ENCODE results near the gene WDR18.
A peak's percentile ranks its signal among the peaks of the same experiment; 100 is the strongest.

Gene WDR18

DNA sequence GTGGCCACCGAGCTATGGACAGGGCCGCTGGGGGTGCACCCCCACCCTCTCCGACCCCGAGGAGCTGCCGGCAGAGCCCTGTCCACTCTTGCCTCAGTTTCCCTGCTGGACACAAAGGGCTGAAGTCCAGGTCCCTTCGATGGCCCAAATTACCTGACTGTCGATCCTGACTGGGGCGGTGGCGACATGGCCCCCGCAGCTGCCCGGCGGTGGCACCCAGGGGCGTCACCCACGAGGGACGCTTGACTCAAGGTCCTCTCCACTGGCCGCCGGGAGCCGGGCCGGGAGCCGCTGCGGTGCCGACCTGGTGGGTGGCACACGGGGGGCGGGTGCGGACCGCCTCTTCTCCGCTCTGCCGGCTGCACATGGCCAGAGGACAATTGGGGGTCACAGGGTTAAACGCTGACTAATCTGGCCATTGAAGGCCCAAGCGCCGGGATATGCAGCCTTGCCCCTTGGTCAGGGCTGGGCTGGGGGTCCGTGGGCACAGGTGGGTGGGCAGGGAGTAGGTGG lies 42.0 kb upstream of the WDR18 start:
- no peak overlapping the region for H3K27ac ChIP-seq (ENCODE audit: low read depth, low read length)
- H3K4me1 ChIP-seq (ENCODE audit: insufficient read depth, low read length), result no peaks in the 10 kb centered on the region
- H3K4me3 ChIP-seq (ENCODE audit: low read length), result no peak overlapping the region
- H3K27me3 ChIP-seq (ENCODE audit: insufficient read depth, low read length), result no peaks in the 10 kb centered on the region
- H3K9ac ChIP-seq (ENCODE audit: low read depth, low read length), result no peak overlapping the region
- WGBS, result 94% methylated on average over 32 of the region's 32 CpGs
- peaks cover 32% of the 10 kb centered on the region for H3K36me3 ChIP-seq (ENCODE audit: insufficient read depth, low read length)
- H3K9me3 ChIP-seq (ENCODE audit: insufficient read depth, low read depth, low read length), result no peaks in the 10 kb centered on the region

DNA sequence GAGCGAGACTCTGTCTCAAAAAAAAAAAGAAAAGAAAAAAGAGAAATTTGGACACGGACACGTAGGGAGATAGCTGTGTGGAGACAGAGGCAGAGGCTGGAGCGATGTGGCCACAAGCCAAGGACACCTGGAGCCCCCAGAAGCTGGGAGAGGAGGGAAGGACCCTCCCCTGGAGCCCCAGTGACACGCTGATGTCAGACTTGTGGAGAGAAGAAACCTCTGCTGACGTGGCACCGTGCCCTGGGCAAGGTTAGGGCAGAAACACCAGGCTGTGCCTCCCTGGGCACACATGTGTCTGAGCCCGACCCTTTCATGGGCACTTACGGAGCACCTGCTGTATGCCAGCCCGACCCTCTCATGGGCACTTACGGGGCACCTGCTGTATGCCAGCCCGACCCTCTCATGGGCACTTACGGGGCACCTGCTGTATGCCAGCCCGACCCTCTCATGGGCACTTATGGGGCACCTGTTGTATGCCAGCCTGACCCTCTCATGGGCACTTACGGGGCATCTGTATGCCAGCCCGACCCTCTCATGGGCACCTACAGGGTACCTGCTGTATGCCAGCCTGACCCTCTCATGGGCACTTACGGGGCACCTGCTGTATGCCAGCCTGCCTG lies 40.5 kb upstream of the WDR18 start:
- Histone ChIP-seq H3K4me1 (ENCODE audit: insufficient read depth, low read length) (no peaks in the 10 kb centered on the region), H3K27me3 (ENCODE audit: insufficient read depth, low read length) (no peaks in the 10 kb centered on the region), H3K9me3 (ENCODE audit: insufficient read depth, low read depth, low read length) (no peaks in the 10 kb centered on the region), H3K9ac (ENCODE audit: low read depth, low read length) (no peak overlapping the region), H3K4me3 (ENCODE audit: low read length) (no peak overlapping the region), H3K27ac (ENCODE audit: low read depth, low read length) (no peak overlapping the region), H3K36me3 (ENCODE audit: insufficient read depth, low read length) (peaks cover 34% of the 10 kb centered on the region)
- 95% methylated on average over 17 of the region's 17 CpGs for WGBS

DNA sequence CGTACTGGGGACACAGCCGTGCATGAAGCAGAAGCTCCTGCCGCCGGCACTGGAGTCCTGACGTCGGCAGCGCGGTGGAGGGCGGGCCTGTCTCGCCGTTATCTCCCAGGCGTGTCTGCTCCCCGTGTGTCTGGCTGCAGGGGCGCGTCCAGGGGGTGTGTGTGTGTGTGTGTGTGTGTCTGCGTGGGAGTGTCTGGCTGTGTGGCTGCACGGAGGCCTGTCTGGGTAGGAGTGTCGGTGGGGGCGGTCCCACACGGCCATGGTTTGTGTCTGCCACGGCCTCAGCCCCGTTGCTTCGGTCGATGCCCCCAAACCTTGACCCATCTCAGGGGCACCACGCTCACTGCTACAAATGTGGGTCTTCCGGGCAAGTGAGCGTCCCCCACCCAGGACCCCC lies 40.0 kb upstream of the WDR18 start:
- no peak overlapping the region for H3K27ac ChIP-seq (ENCODE audit: low read depth, low read length)
- H3K27me3 ChIP-seq (ENCODE audit: insufficient read depth, low read length), result no peaks in the 10 kb centered on the region
- H3K9me3 ChIP-seq (ENCODE audit: insufficient read depth, low read depth, low read length), result no peaks in the 10 kb centered on the region
- WGBS, result 97% methylated on average over 27 of the region's 27 CpGs
- peaks cover 34% of the 10 kb centered on the region for H3K36me3 ChIP-seq (ENCODE audit: insufficient read depth, low read length)
- H3K4me1 ChIP-seq (ENCODE audit: insufficient read depth, low read length), result no peaks in the 10 kb centered on the region
- no peak overlapping the region for H3K9ac ChIP-seq (ENCODE audit: low read depth, low read length)
- no peak overlapping the region for H3K4me3 ChIP-seq (ENCODE audit: low read length)

DNA sequence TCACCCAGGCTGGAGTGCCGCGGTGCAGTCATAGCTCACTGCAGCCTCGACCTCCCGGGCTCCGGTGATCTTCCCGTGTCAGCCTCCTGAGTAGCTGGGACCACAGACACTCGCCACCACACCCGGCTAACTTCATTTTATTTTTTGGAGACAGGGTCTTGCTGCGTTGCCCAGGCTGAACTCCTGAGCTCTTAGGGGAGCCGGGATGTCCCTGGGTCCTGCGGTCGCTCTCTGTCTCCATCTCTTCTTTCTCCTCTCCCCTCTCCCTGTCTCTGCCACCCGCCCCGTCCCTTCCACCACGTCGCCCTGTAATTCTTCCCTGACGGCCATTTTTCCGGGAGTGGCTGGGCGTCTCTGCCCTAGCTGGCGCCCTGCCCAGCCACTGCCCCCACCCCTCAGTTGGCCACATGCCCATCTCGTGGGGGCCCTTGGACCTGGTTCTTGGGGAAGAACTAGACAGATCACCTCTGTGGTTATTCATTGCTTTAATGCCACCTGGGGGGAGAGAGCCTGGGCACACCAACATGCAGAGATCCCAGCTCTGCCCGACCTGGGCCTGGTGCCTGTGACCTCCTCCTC lies 39.4 kb upstream of the WDR18 start:
- H3K27ac ChIP-seq (ENCODE audit: low read depth, low read length), result no peak overlapping the region
- H3K9me3 ChIP-seq (ENCODE audit: insufficient read depth, low read depth, low read length), result no peaks in the 10 kb centered on the region
- no peaks in the 10 kb centered on the region for H3K27me3 ChIP-seq (ENCODE audit: insufficient read depth, low read length)
- H3K36me3 ChIP-seq (ENCODE audit: insufficient read depth, low read length), result peaks cover 29% of the 10 kb centered on the region
- WGBS, result 92% methylated on average over 22 of the region's 22 CpGs
- H3K9ac ChIP-seq (ENCODE audit: low read depth, low read length), result no peak overlapping the region
- no peaks in the 10 kb centered on the region for H3K4me1 ChIP-seq (ENCODE audit: insufficient read depth, low read length)
- H3K4me3 ChIP-seq (ENCODE audit: low read length), result no peak overlapping the region

DNA sequence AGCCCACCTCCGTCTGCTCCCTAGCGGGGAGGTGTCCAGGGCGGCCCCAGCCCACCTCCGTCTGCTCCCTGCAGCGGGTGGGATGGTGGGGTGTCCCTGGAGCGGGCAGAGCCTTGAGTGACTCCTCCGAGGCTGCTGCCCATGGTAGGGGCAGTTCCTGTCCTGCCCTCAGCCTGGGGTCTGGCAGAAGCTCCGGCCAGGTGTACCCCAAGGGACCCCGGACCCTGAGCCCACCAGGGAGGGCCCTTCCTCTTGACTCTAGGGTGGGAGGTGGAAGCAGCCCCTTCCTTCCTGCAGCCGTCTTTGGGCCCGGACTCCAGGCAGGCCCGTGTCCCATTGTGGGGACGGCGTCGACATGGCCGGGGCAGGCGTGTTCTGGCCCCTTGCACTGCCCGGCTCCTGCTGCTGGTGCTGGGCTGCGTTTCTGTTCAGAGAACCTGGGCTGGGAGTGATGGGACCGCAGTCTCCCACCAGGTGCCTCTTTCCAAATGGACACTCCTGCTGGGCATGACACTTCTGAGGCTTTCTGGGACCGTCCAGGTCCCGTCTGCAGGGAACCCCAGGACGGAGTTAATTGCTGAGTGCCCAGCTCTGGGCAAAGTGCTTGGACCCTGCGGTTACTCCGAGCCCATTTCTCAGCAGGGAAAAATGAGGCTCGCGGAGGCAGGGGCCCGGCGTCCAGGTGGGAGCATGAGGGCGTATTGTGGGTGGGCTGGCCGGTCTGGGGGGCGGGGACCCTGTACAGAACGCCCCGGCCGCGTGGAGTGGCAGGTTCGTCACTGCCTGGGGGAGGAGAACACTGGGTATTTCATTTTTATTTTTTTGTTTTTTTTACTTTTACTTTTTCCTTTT lies 38.5 kb upstream of the WDR18 start:
- Histone ChIP-seq H3K36me3 (ENCODE audit: insufficient read depth, low read length) (peaks cover 25% of the 10 kb centered on the region), H3K4me1 (ENCODE audit: insufficient read depth, low read length) (no peaks in the 10 kb centered on the region), H3K9me3 (ENCODE audit: insufficient read depth, low read depth, low read length) (no peaks in the 10 kb centered on the region), H3K27ac (ENCODE audit: low read depth, low read length) (no peak overlapping the region), H3K27me3 (ENCODE audit: insufficient read depth, low read length) (no peaks in the 10 kb centered on the region), H3K9ac (ENCODE audit: low read depth, low read length) (no peak overlapping the region), H3K4me3 (ENCODE audit: low read length) (no peak overlapping the region)
- 93% methylated on average over 35 of the region's 37 CpGs for WGBS

DNA sequence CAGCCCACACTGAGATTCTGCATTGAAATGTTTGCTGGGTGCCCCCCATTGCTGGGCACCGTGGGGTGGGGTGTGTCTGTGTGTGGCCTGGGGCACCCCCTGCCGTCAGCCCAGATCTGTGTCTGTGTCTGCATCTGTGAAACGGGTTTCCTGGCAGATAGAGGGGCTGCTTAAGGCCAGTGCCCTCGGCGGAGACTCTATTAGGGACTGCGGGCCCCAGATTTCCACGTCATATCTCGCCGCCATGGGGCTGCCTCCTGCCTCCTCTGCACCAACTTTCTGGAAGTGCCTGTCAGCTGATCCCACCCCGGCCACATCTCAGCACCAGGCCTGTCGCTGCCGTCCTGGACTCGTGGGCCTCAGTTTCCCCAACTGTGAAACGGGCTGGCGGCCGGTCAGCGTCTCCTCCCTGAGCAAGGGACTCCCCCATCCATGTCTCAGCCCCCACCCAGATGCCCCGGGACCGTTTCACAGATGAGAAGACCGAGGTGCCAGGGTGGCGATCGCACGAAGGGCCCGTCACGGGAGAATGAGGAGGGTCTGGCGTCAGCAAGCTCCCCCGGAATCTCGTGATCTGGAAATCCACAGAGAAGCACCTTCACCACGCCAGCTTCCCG lies 36.9 kb upstream of the WDR18 start:
- Histone ChIP-seq H3K9ac (ENCODE audit: low read depth, low read length) (no peak overlapping the region), H3K27ac (ENCODE audit: low read depth, low read length) (no peak overlapping the region), H3K27me3 (ENCODE audit: insufficient read depth, low read length) (no peaks in the 10 kb centered on the region), H3K9me3 (ENCODE audit: insufficient read depth, low read depth, low read length) (no peaks in the 10 kb centered on the region), H3K4me1 (ENCODE audit: insufficient read depth, low read length) (0 out of 2 replicates have a peak, but pooled peaks cover under 1% of the 10 kb centered on the region), H3K4me3 (ENCODE audit: low read length) (no peak overlapping the region), H3K36me3 (ENCODE audit: insufficient read depth, low read length) (peaks cover 25% of the 10 kb centered on the region)
- 96% methylated on average over 30 of the region's 30 CpGs for WGBS

DNA sequence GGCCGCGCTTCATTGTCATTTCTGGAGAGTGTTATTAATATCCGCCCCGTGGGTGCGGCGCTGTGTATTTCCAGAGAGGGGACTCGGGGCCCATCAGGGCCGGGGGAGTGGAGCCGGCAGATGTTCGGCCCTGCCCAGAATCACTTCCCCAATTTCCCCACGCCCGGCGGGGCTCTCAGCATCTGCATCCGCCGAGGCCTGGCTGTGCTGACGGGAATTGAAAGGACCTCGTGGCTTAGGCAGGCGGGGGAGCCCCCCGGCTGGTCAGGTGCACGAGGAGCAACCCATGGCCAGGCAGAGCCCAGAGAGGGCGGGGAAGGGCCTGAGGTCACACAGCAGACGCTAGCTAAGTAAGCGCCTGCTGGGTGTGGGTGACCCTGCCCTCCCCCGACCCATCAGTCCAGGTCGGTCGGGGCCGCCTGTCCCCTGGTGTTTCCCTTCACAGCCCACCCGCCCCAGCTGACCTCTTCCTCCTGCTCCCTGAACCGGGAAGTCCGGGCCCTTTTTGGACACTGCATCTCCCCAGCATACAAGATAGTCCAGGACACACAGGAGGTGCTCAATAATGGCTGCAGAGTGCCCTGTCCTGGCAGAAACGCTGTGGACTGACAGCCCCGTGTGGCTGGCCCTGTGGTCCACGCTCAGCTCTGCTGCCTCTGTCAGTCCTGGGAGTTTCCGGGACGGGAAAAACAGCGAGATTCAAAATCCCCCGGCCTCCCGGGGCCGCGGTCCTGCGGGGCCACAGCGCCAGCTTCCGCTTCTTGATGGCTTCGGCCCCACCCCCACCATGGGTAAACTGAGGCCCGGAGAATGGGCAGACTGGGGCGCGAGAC lies 36.2 kb upstream of the WDR18 start:
- Histone ChIP-seq H3K27me3 (ENCODE audit: insufficient read depth, low read length) (no peaks in the 10 kb centered on the region), H3K9me3 (ENCODE audit: insufficient read depth, low read depth, low read length) (no peaks in the 10 kb centered on the region), H3K9ac (ENCODE audit: low read depth, low read length) (no peak overlapping the region), H3K36me3 (ENCODE audit: insufficient read depth, low read length) (peaks cover 20% of the 10 kb centered on the region), H3K4me3 (ENCODE audit: low read length) (no peak overlapping the region), H3K27ac (ENCODE audit: low read depth, low read length) (no peak overlapping the region), H3K4me1 (ENCODE audit: insufficient read depth, low read length) (peaks cover 7% of the 10 kb centered on the region; the same call in 1 of the 2 replicates)
- WGBS, result 93% methylated on average over 47 of the region's 47 CpGs

DNA sequence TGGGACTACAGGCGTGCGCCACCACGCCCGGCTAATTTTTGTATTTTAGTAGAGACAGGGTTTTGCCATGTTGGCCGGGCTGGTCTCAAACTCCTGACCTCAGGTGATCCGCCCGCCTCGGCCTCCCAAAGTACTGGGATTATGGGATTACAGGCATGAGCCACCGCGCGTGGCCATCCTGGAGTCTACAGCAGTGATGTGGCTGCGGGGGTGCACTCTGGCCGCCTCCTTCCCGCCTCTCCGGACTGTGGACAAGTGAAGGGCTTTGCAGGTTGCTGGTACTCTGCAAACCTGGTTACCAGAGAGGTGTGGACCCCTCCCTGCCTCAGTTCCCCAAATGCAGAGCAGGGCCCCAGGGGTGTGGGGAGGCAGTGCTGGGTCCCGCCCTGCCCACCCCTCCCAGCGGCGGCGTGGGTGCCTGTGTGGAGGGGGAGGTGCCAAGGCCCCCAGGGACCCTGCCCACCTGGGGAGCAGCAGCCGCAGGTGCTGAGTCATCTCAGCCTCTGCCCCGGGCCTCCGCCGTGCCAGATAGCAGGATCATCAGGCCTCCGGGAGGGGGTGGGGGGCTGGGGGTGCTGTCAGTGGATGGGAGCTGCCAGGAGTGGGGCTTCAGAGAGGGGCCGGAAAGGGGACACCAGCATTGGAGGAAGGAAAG lies 35.2 kb upstream of the WDR18 start:
- no peak overlapping the region for H3K4me3 ChIP-seq (ENCODE audit: low read length)
- H3K36me3 ChIP-seq (ENCODE audit: insufficient read depth, low read length), result peaks cover 14% of the 10 kb centered on the region
- H3K9ac ChIP-seq (ENCODE audit: low read depth, low read length), result no peak overlapping the region
- no peaks in the 10 kb centered on the region for H3K9me3 ChIP-seq (ENCODE audit: insufficient read depth, low read depth, low read length)
- H3K27me3 ChIP-seq (ENCODE audit: insufficient read depth, low read length), result no peaks in the 10 kb centered on the region
- no peak overlapping the region for H3K27ac ChIP-seq (ENCODE audit: low read depth, low read length)
- H3K4me1 ChIP-seq (ENCODE audit: insufficient read depth, low read length), result peaks cover 9% of the 10 kb centered on the region; the same call in 1 of the 2 replicates
- WGBS, result 94% methylated on average over 24 of the region's 25 CpGs

DNA sequence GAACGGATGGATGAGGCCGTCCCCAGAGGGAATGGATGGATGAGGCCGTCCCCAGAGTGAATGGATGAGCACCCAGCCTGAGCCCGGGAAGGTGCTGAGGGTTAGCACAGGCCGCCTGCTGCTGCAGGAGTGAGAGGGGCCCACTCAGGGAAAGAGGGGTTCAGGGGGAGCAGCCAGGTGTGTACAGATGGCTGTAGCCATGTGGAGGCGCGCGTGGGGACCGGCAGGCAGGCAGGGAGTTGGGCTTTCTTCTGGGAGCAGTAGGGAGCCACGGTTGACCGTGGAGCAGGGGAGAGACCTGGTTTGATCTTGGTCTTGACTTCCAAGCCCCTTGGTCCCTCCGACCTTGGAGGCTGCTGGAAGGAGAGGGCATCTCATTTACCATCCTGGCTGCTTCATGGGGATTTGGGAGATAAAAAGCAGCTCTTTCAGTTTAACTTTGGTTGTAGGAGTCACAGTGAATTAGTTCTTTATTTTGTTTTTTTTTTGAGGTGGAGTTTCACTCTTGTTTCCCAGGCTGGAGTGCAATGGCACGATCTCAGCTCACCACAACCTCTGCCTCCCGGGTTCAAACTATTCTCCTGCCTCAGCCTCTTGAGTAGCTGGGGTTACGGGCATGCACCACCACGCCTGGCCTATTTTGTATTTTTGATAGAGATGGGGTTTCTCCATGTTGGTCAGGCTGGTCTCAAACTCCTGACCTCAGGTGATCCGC lies 33.6 kb upstream of the WDR18 start:
- Histone ChIP-seq H3K4me3 (ENCODE audit: low read length) (no peak overlapping the region), H3K36me3 (ENCODE audit: insufficient read depth, low read length) (peaks cover 14% of the 10 kb centered on the region), H3K9me3 (ENCODE audit: insufficient read depth, low read depth, low read length) (no peaks in the 10 kb centered on the region), H3K4me1 (ENCODE audit: insufficient read depth, low read length) (peaks cover 13% of the 10 kb centered on the region; the same call in 1 of the 2 replicates), H3K27ac (ENCODE audit: low read depth, low read length) (no peak overlapping the region), H3K27me3 (ENCODE audit: insufficient read depth, low read length) (no peaks in the 10 kb centered on the region), H3K9ac (ENCODE audit: low read depth, low read length) (0 out of 2 replicates have a peak overlapping the region, but pooled peaks have one; percentile 9)
- 92% methylated on average over 17 of the region's 17 CpGs for WGBS

Data from HUES64 (cell line).